GM12878 (cell line): ENCODE results near the gene GNAQ. TPM values are rescaled to one million over a fixed set of nuclear protein-coding genes. Genes with fewer than 3 reads are reported as not detected.

ENCODE experiments used
- ATAC-seq: fragments of 200-7000 bp; cut with Tn5 transposase; 3 replicates; pipeline ENCODE4 v1.9.1; 2020; ENCODE audit warnings: mild to moderate bottlenecking, moderate library complexity
- BruUV-seq: library from RNA; stranded (reverse); fragments of 400-500 nt; replicated peaks from 2 replicates; lab custom pipeline; 2021; lab: Mats Ljungman, UMichigan
- CTCF ChIA-PET: fragments of 300-600 bp; sonication (Branson Sonifier 250); formaldehyde crosslinking; extraction: SDS; loops from one replicate; lab custom pipeline; 2021; ENCODE audit warnings: inconsistent platforms; lab: Yijun Ruan, JAX
- POLR2A ChIA-PET: fragments of 350-600 bp; formaldehyde crosslinking; extraction: SDS; loops from one replicate; lab custom pipeline; 2021; ENCODE audit warnings: inconsistent platforms; lab: Charles Lee
- RAD21 ChIA-PET: fragments of 300-600 bp; sonication (Branson Sonifier 250); formaldehyde crosslinking; loops from one replicate; lab custom pipeline; 2023; ENCODE audit warnings: antibody characterized with exemption; ENCODE audit not compliant: unreplicated experiment; lab: Charles Lee
- SMC1A ChIA-PET: fragments of 300-600 bp; sonication (Branson Sonifier 250); formaldehyde crosslinking; loops from one replicate; lab custom pipeline; 2023; ENCODE audit not compliant: unreplicated experiment, uncharacterized antibody; lab: Charles Lee
- DNase-seq: peaks from one replicate; pipeline ENCODE4 v3.0.0-alpha.2; 2011; ENCODE audit warnings: low read depth, low spot score
- FAIRE-seq: peaks from 3 replicates; lab custom pipeline; 2011; peaks lifted over from hg19 to GRCh38; lab: Jason Lieb, UNC
- H2AFZ ChIP-seq: 2 replicates; pipeline ENCODE4 v1.6.0; 2011; ENCODE audit warnings: low read depth, low read length, control low read depth; ENCODE audit not compliant: control insufficient read depth
- H3K27ac ChIP-seq: 2 replicates; pipeline ENCODE4 v1.5.1; 2011; ENCODE audit warnings: control low read depth; ENCODE audit not compliant: control insufficient read depth, insufficient read depth
- H3K27me3 ChIP-seq, 2 experiments: replicated peaks in 1 of 2; 2 replicates each; pipeline versions ENCODE4 v1.6.0 to v1.6.1; 2011; ENCODE audit warnings: low read length in 1 of 2; ENCODE audit not compliant: control insufficient read depth in 2 of 2, insufficient read depth in 2 of 2
- H3K36me3 ChIP-seq, 2 experiments: 2 replicates each; pipeline ENCODE4 v1.5.1; 2011; ENCODE audit warnings: low read length in 1 of 2; ENCODE audit not compliant: control insufficient read depth in 2 of 2, insufficient read depth in 2 of 2
- H3K4me1 ChIP-seq: 2 replicates; pipeline ENCODE4 v1.6.1; 2011; ENCODE audit warnings: mild to moderate bottlenecking, low read length, moderate library complexity, mixed read lengths; ENCODE audit not compliant: control insufficient read depth, insufficient read depth
- H3K4me2 ChIP-seq: 2 replicates; pipeline ENCODE4 v1.6.0; 2011; ENCODE audit warnings: control low read depth; ENCODE audit not compliant: control insufficient read depth, insufficient read depth
- H3K4me3 ChIP-seq: fragments of 200-600 bp; sonication (generic); 2 replicates; pipeline ENCODE4 v1.5.1; 2016
- H3K79me2 ChIP-seq: 2 replicates; pipeline ENCODE4 v1.6.0; 2011; ENCODE audit warnings: low read length; ENCODE audit not compliant: control insufficient read depth, insufficient read depth
- H3K9ac ChIP-seq: 2 replicates; pipeline ENCODE4 v1.8.0; 2011; ENCODE audit warnings: low read length, control low read depth, mixed read lengths; ENCODE audit not compliant: control insufficient read depth, insufficient read depth
- H3K9me3 ChIP-seq: replicated peaks from 3 replicates; pipeline ENCODE4 v1.5.1; 2011; ENCODE audit warnings: mild to moderate bottlenecking, low read length; ENCODE audit not compliant: control insufficient read depth, insufficient read depth
- H4K20me1 ChIP-seq: 2 replicates; pipeline ENCODE4 v1.6.0; 2011; ENCODE audit not compliant: control insufficient read depth, insufficient read depth
- ATF2 ChIP-seq: IDR thresholded peaks from 2 replicates; pipeline ENCODE4 v1.6.1; 2012; ENCODE audit warnings: low read length, inconsistent platforms
- ATF7 ChIP-seq: fragments of 450-650 bp; IDR thresholded peaks from 2 replicates; pipeline ENCODE4 v1.6.1; 2016; ENCODE audit warnings: low read depth, mild to moderate bottlenecking
- CBX5 ChIP-seq: sonication (generic); IDR thresholded peaks from 2 replicates; pipeline ENCODE4 v1.6.1; 2016; ENCODE audit warnings: low read depth, moderate library complexity, mild to moderate bottlenecking, inconsistent platforms
- CREM ChIP-seq: IDR thresholded peaks from 2 replicates; pipeline ENCODE4 v1.6.1; 2014; ENCODE audit warnings: antibody characterized with exemption, low read depth
- SREBF1 ChIP-seq: IDR thresholded peaks from 2 replicates; pipeline ENCODE4 v1.6.1; 2012; ENCODE audit warnings: mild to moderate bottlenecking, low read length
- TARDBP ChIP-seq: IDR thresholded peaks from 2 replicates; pipeline ENCODE4 v1.6.1; 2016; ENCODE audit warnings: borderline replicate concordance
- TCF12 ChIP-seq: IDR thresholded peaks from 2 replicates; pipeline ENCODE4 v1.6.1; 2011; ENCODE audit warnings: low read depth, mild to moderate bottlenecking, low read length
- USF1 ChIP-seq: IDR thresholded peaks from 2 replicates; pipeline ENCODE4 v1.6.1; 2011; ENCODE audit warnings: borderline replicate concordance, low read depth, mild to moderate bottlenecking, moderate library complexity, mixed read lengths, low read length; ENCODE audit not compliant: insufficient read depth; ENCODE audit errors: extremely low read length
- ZBED1 ChIP-seq: IDR thresholded peaks from 2 replicates; pipeline ENCODE4 v1.6.1; 2016; ENCODE audit warnings: borderline replicate concordance
- ZNF687 ChIP-seq: fragments of 450-650 bp; IDR thresholded peaks from 2 replicates; pipeline ENCODE4 v1.6.1; 2017; ENCODE audit warnings: mild to moderate bottlenecking, moderate library complexity
- WGBS: methylation state at CpG from one replicate; pipeline ENCODE4 v1.1.6; 2016; ENCODE audit warnings: low lambda C conversion rate; ENCODE audit not compliant: insufficient replicate concordance, insufficient coverage; ENCODE audit errors: missing lambda C conversion rate; 5-methylcytosine and 5-hydroxymethylcytosine counted together
- in situ Hi-C: fragments of 300-500 bp; cut with MboI; formaldehyde crosslinking; loops from 9 replicates; pipeline ENCODE4 v1.14.3; 2018; ENCODE audit warnings: mixed read lengths
- intact Hi-C: fragments of 100-400 bp; cut with micrococcal nuclease; formaldehyde crosslinking; loops from one replicate; pipeline ENCODE4 v1.14.2; 2022; ENCODE audit not compliant: unreplicated experiment
- polyA plus RNA-seq, 11 experiments: library from polyadenylated mRNA; depleted of rRNA in 4 of 11; unstranded in 6 of 11; stranded (reverse) in 5 of 11; fragments of >200 nt; fragmentation: Nextera tagmentation in 4 of 11; fragmentation: Illumina TruSeq in 1 of 11; extraction: Ambion mirVana in 4 of 11; extraction: Trizol in 1 of 11; gene quantifications; 1 replicate in 1 of 11; 2 replicates in 10 of 11; pipeline versions ENCODE4 v1.2.1 to v1.2.3, GENCODE V29; 2011 to 2016; ENCODE audit warnings: inconsistent platforms in 2 of 11, missing spikeins in 2 of 11, low read depth in 1 of 11
- total RNA-seq, 4 experiments: library from RNA; depleted of rRNA in 3 of 4; stranded (reverse); fragments of >200 nt in 3 of 4; fragmentation: Illumina TruSeq in 1 of 4; extraction: Trizol in 1 of 4; gene quantifications; 2 replicates each; pipeline versions ENCODE4 v1.2.1 to v1.2.3, GENCODE V29; 2013 to 2021

Gene GNAQ
- total and polyA plus RNA-seq, 10 of the 15 experiments (the other 5 are each of a cell fraction or from before 2014, with no cell fraction given): 0.15 to 47.2 (median 0.49) TPM

- Histone ChIP-seq H3K4me2 (no peak overlapping the region), H3K27me3 (no peaks in the 10 kb centered on the region), H3K36me3 (no peaks in the 10 kb centered on the region), H3K4me1 (no peaks in the 10 kb centered on the region), H3K79me2 (no peaks in the 10 kb centered on the region), H3K27ac (no peak overlapping the region), H3K9me3 (no peaks in the 10 kb centered on the region), H2AFZ (no peak overlapping the region), H3K4me3 (no peak overlapping the region), H3K9ac (no peak overlapping the region), H4K20me1 (no peaks in the 10 kb centered on the region)
- CTCF ChIA-PET: interaction anchor here (1.3 to 3.5 kb wide), 5 partner anchors 10 to 62 kb away, joined by 4 to 13 read pairs (median 6); no protein-coding TSS in a partner anchor
- no peak for ATAC-seq
- no peak for FAIRE-seq
- DNase-seq: no peak
- intact Hi-C loops (no loop called here), in situ Hi-C loops (no loop called here)
- POLR2A ChIA-PET: interaction anchor here (0.6 to 2.8 kb wide), 5 partner anchors 9 to 28 kb away, joined by 3 to 22 read pairs (median 7); no protein-coding TSS in a partner anchor
- WGBS: 44% methylated on average over 3 of the region's 3 CpGs
- no TSS peak for BruUV-seq
- RAD21 ChIA-PET: interaction anchor here (1.6 to 8.0 kb wide), 7 partner anchors 9 to 142 kb away, joined by 4 to 69 read pairs (median 25); no protein-coding TSS in a partner anchor
- TF ChIP-seq ATF2: no peak
- TF ChIP-seq TCF12: no peak
- SMC1A ChIA-PET: interaction anchor here (0.9 to 7.5 kb wide), 13 partner anchors 7 to 132 kb away, joined by 3 to 71 read pairs (median 7); no protein-coding TSS in a partner anchor
These were observed 137.9 kb downstream of the GNAQ start for GRCh38 chr9:77893706-77894105.

GRCh38 chr9:77892955-77893514 is 138.6 kb downstream of the GNAQ start:
- H3K79me2 ChIP-seq: no peaks in the 10 kb centered on the region
- H2AFZ ChIP-seq: no peak overlapping the region; the same call in 1 of the 2 replicates
- ChIA-PET SMC1A (interaction anchor here (0.9 to 7.5 kb wide), 24 partner anchors 8 to 142 kb away, joined by 3 to 71 read pairs (median 6); no protein-coding TSS in a partner anchor), POLR2A (interaction anchor here (0.8 to 2.8 kb wide), 5 partner anchors 9 to 27 kb away, joined by 3 to 22 read pairs (median 7); no protein-coding TSS in a partner anchor), CTCF (interaction anchor here (1.1 to 3.5 kb wide), 11 partner anchors 9 to 84 kb away, joined by 3 to 15 read pairs (median 5); no protein-coding TSS in a partner anchor), RAD21 (interaction anchor here (0.8 to 8.0 kb wide), 13 partner anchors 10 to 147 kb away, joined by 3 to 69 read pairs (median 6); no protein-coding TSS in a partner anchor)
- FAIRE-seq (no peak), DNase-seq (no peak), ATAC-seq (no peak)
- H4K20me1 ChIP-seq: no peaks in the 10 kb centered on the region
- H3K4me1 ChIP-seq: no peaks in the 10 kb centered on the region
- H3K27me3 ChIP-seq: no peaks in the 10 kb centered on the region
- H3K27ac ChIP-seq: no peak overlapping the region
- 43% methylated on average over 3 of the region's 3 CpGs for WGBS
- in situ Hi-C loops: no loop called here
- intact Hi-C loops: no loop called here
- H3K9me3 ChIP-seq: no peaks in the 10 kb centered on the region
- BruUV-seq: no TSS peak
- no peak overlapping the region for H3K9ac ChIP-seq
- no peak overlapping the region for H3K4me2 ChIP-seq
- no peak overlapping the region for H3K4me3 ChIP-seq
- no peaks in the 10 kb centered on the region for H3K36me3 ChIP-seq
- TF ChIP-seq ATF7: no peak
- TF ChIP-seq USF1: no peak
- TF ChIP-seq CREM: no peak
- no peak for TF ChIP-seq SREBF1
- TF ChIP-seq TARDBP: no peak
- TF ChIP-seq ZNF687: peak; percentile 85
- TF ChIP-seq CBX5: no peak
- TF ChIP-seq ZBED1: no peak
